Mammary epithelial cell (primary cell): Measurements from ENCODE around the gene IGSF21.

Source experiments
- CTCF ChIP-seq, 2 donors: IDR thresholded peaks in 1 of 2; conservative IDR thresholded peaks in 1 of 2; 2 replicates each; pipeline ENCODE4 v1.5.1; 2011 to 2012; ENCODE audit warnings: inconsistent platforms in 2 of 2, low read length in 2 of 2, mild to moderate bottlenecking in 2 of 2, control low read depth in 1 of 2, low read depth in 1 of 2; ENCODE audit not compliant: insufficient read depth in 1 of 2; ENCODE audit errors: extremely low read depth in 1 of 2
- EZH2 ChIP-seq: IDR thresholded peaks from 2 replicates; pipeline ENCODE4 v1.6.1; 2012; ENCODE audit warnings: low read length, inconsistent platforms, borderline replicate concordance

GRCh38 chr1:18309552-18310155, 202.1 kb downstream of the IGSF21 start:
- TF ChIP-seq CTCF (conservative IDR thresholded peaks at IDR 0.05 in 1 of 2, IDR thresholded peaks at IDR 0.05 in 1 of 2; ENCODE audit: extremely low read depth in 1 of 2, insufficient read depth in 1 of 2, low read depth in 1 of 2, low read length in 2 of 2) (no peak), EZH2 (no peak)
